Type B pancreatic cell (in vitro differentiated cells): Measurements from ENCODE around the gene LINGO1. TPM values are rescaled to one million over a fixed set of nuclear protein-coding genes. Genes with fewer than 3 reads are reported as not detected.

Experiments used
- DNase-seq: peaks from one replicate; pipeline ENCODE4 v3.0.0; 2021; ENCODE audit warnings: mixed read lengths; ENCODE audit not compliant: unreplicated experiment; ENCODE audit errors: extremely low spot score
- H3K27ac Mint-ChIP-seq: 2 replicates; pipeline ENCODE4 v1.8.0; 2021; ENCODE audit warnings: mild to moderate bottlenecking, mixed read lengths
- H3K27me3 Mint-ChIP-seq: 2 replicates; pipeline ENCODE4 v1.8.0; 2021; ENCODE audit warnings: mixed read lengths
- H3K36me3 Mint-ChIP-seq: 2 replicates; pipeline ENCODE4 v1.8.0; 2021; ENCODE audit warnings: mixed read lengths
- H3K4me1 Mint-ChIP-seq: one replicate; pipeline ENCODE4 v1.8.0; 2021; ENCODE audit warnings: mixed read lengths; ENCODE audit not compliant: unreplicated experiment
- H3K4me3 Mint-ChIP-seq: 2 replicates; pipeline ENCODE4 v1.8.0; 2021; ENCODE audit warnings: mild to moderate bottlenecking, mixed read lengths
- H3K9me3 Mint-ChIP-seq: 2 replicates; pipeline ENCODE4 v1.8.0; 2021; ENCODE audit warnings: mixed read lengths
- total RNA-seq: library from RNA; stranded (reverse); gene quantifications from 2 replicates; pipeline ENCODE4 v1.2.1, GENCODE V29; 2021; ENCODE audit warnings: low replicate concordance
- TF ChIP-seq, protein P1 (sequence below): fragments of 200-600 bp; sonication (generic); conservative IDR thresholded peaks from 2 replicates; pipeline ENCODE4 v1.5.0; 2021; ENCODE audit warnings: antibody characterized with exemption, mild to moderate bottlenecking

Gene LINGO1
- total RNA-seq, 1 donor from 2014 or later: 19.6 TPM

GRCh38 chr15:77622209-77622933 is 10.3 kb downstream of the LINGO1 start:
- no peak overlapping the region for H3K27ac Mint-ChIP-seq
- TF ChIP-seq, protein P1, sequence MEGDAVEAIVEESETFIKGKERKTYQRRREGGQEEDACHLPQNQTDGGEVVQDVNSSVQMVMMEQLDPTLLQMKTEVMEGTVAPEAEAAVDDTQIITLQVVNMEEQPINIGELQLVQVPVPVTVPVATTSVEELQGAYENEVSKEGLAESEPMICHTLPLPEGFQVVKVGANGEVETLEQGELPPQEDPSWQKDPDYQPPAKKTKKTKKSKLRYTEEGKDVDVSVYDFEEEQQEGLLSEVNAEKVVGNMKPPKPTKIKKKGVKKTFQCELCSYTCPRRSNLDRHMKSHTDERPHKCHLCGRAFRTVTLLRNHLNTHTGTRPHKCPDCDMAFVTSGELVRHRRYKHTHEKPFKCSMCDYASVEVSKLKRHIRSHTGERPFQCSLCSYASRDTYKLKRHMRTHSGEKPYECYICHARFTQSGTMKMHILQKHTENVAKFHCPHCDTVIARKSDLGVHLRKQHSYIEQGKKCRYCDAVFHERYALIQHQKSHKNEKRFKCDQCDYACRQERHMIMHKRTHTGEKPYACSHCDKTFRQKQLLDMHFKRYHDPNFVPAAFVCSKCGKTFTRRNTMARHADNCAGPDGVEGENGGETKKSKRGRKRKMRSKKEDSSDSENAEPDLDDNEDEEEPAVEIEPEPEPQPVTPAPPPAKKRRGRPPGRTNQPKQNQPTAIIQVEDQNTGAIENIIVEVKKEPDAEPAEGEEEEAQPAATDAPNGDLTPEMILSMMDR: no peak
- H3K27me3 Mint-ChIP-seq: no peaks in the 10 kb centered on the region
- no peak for DNase-seq
- H3K9me3 Mint-ChIP-seq: no peaks in the 10 kb centered on the region
- H3K36me3 Mint-ChIP-seq: no peaks in the 10 kb centered on the region
- H3K4me3 Mint-ChIP-seq: no peak overlapping the region
- H3K4me1 Mint-ChIP-seq: peaks cover 29% of the 10 kb centered on the region

- H3K27ac Mint-ChIP-seq: no peak overlapping the region
- TF ChIP-seq, protein P1: no peak
- H3K4me1 Mint-ChIP-seq: peaks cover 26% of the 10 kb centered on the region
- no peak overlapping the region for H3K4me3 Mint-ChIP-seq
- no peaks in the 10 kb centered on the region for H3K27me3 Mint-ChIP-seq
- no peaks in the 10 kb centered on the region for H3K9me3 Mint-ChIP-seq
- DNase-seq: no peak
- H3K36me3 Mint-ChIP-seq: no peaks in the 10 kb centered on the region
These were observed 10.9 kb downstream of the LINGO1 start for GRCh38 chr15:77621847-77622208.

GRCh38 chr15:77620960-77621647 is 11.6 kb downstream of the LINGO1 start:
- no peak for DNase-seq
- H3K4me3 Mint-ChIP-seq: no peak overlapping the region
- TF ChIP-seq, protein P1: no peak
- no peaks in the 10 kb centered on the region for H3K36me3 Mint-ChIP-seq
- H3K9me3 Mint-ChIP-seq: no peaks in the 10 kb centered on the region
- no peaks in the 10 kb centered on the region for H3K27me3 Mint-ChIP-seq
- no peak overlapping the region for H3K27ac Mint-ChIP-seq
- H3K4me1 Mint-ChIP-seq: peaks cover 30% of the 10 kb centered on the region

DNA sequence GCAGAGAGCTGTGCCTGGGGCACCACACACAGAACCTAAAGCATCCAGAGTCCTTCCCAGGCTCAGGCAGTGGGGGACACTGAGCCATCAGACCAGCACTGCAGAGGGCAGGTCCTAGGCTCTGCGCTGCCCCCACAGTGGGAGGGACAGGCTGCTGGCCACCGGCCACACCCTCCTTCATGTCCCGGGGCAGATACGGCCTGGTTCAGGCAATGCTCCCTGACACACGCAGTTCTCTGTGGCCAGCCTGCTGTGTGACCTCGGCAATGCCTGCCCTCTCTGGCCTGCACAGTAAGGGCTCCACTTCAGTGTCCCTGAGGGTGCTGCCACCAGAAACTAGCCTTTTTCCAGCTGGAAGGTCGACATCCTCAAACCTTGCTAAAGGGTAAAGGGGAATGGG is 12.4 kb downstream of the LINGO1 start:
- Mint-ChIP-seq H3K9me3 (no peaks in the 10 kb centered on the region), H3K27me3 (no peaks in the 10 kb centered on the region), H3K4me3 (no peak overlapping the region), H3K36me3 (no peaks in the 10 kb centered on the region), H3K4me1 (peaks cover 30% of the 10 kb centered on the region), H3K27ac (no peak overlapping the region)
- TF ChIP-seq, protein P1: no peak
- no peak for DNase-seq

GRCh38 chr15:77619883-77620282 is 12.8 kb downstream of the LINGO1 start:
- Mint-ChIP-seq H3K27me3 (no peaks in the 10 kb centered on the region), H3K4me1 (peaks cover 27% of the 10 kb centered on the region), H3K9me3 (no peaks in the 10 kb centered on the region), H3K27ac (no peak overlapping the region), H3K36me3 (peaks cover 2% of the 10 kb centered on the region), H3K4me3 (no peak overlapping the region)
- no peak for DNase-seq
- TF ChIP-seq, protein P1: no peak
